OCI-LY1 (cell line): Measurements from ENCODE around the gene PCLO.

Source experiments
- H2AFZ ChIP-seq: fragments of 200-600 bp; sonication (generic), shearing (Covaris generic); 2 replicates; pipeline ENCODE4 v1.6.0; 2014; ENCODE audit warnings: antibody characterized with exemption, mild to moderate bottlenecking, low read length
- H3F3A ChIP-seq: fragments of 200-600 bp; sonication (generic), shearing (Covaris generic); 2 replicates; pipeline ENCODE4 v1.6.0; 2014; ENCODE audit warnings: mild to moderate bottlenecking, antibody characterized with exemption, low read length, moderate library complexity; ENCODE audit not compliant: insufficient read depth
- H3K27ac ChIP-seq: fragments of 200-600 bp; sonication (generic); 2 replicates; pipeline ENCODE4 v1.5.1; 2014; ENCODE audit warnings: low read length, mixed run types, mild to moderate bottlenecking, low read depth; ENCODE audit not compliant: poor library complexity, severe bottlenecking
- H3K27me3 ChIP-seq: fragments of 200-600 bp; sonication (generic); 2 replicates; pipeline ENCODE4 v1.6.0; 2014; ENCODE audit warnings: antibody characterized with exemption, mild to moderate bottlenecking, low read length, moderate library complexity; ENCODE audit not compliant: insufficient read depth
- H3K36me3 ChIP-seq: fragments of 200-600 bp; sonication (generic); 2 replicates; pipeline ENCODE4 v1.6.1; 2014; ENCODE audit warnings: mild to moderate bottlenecking, antibody characterized with exemption, low read length, moderate library complexity, mixed read lengths; ENCODE audit not compliant: insufficient read depth
- H3K4me1 ChIP-seq: fragments of 200-600 bp; sonication (generic); 2 replicates; pipeline ENCODE4 v1.5.1; 2014; ENCODE audit warnings: mild to moderate bottlenecking, low read length, moderate library complexity; ENCODE audit not compliant: insufficient read depth, severe bottlenecking
- H3K4me2 ChIP-seq: fragments of 200-600 bp; sonication (generic), shearing (Covaris generic); 2 replicates; pipeline ENCODE4 v1.6.1; 2014; ENCODE audit warnings: low read length
- H3K4me3 ChIP-seq: fragments of 200-600 bp; sonication (generic); 2 replicates; pipeline ENCODE4 v1.5.1; 2014; ENCODE audit warnings: low read length, low read depth, mild to moderate bottlenecking, mixed read lengths; ENCODE audit not compliant: poor library complexity, severe bottlenecking
- H3K79me2 ChIP-seq: fragments of 200-600 bp; shearing (Covaris generic); 2 replicates; pipeline ENCODE4 v1.6.1; 2016; ENCODE audit warnings: mixed run types, low read length, mixed read lengths; ENCODE audit not compliant: insufficient read depth
- H3K9ac ChIP-seq: fragments of 200-600 bp; sonication (generic), shearing (Covaris generic); 2 replicates; pipeline ENCODE4 v1.6.1; 2014; ENCODE audit warnings: mild to moderate bottlenecking, low read length, mixed read lengths
- H3K9me2 ChIP-seq: fragments of 200-600 bp; sonication (generic), shearing (Covaris generic); 2 replicates; pipeline ENCODE4 v1.6.1; 2014; ENCODE audit warnings: low read depth, mild to moderate bottlenecking, low read length, mixed read lengths
- H3K9me3 ChIP-seq: fragments of 200-600 bp; shearing (Covaris generic); 2 replicates; pipeline ENCODE4 v1.6.1; 2014; ENCODE audit warnings: low read length, mixed read lengths
- H4K20me1 ChIP-seq: fragments of 200-600 bp; sonication (generic), shearing (Covaris generic); 2 replicates; pipeline ENCODE4 v1.6.0; 2016; ENCODE audit warnings: mild to moderate bottlenecking, low read length; ENCODE audit not compliant: insufficient read depth
- CTCF ChIP-seq: fragments of 200-600 bp; sonication (generic), shearing (Covaris generic); IDR thresholded peaks from 2 replicates; pipeline ENCODE4 v1.5.1; 2017; ENCODE audit warnings: mild to moderate bottlenecking, antibody characterized with exemption, low read length, moderate library complexity, mixed read lengths
- EZH2 ChIP-seq: fragments of 200-600 bp; sonication (generic), shearing (Covaris generic); IDR thresholded peaks from 2 replicates; pipeline ENCODE4 v1.8.0; 2017; ENCODE audit warnings: borderline replicate concordance, mixed run types, mild to moderate bottlenecking, antibody characterized with exemption, low read length, moderate library complexity, mixed read lengths

PCLO gene

GRCh38 chr7:83105948-83106347 is 56.7 kb downstream of the PCLO start:
- no peaks in the 10 kb centered on the region for H4K20me1 ChIP-seq
- H3K79me2 ChIP-seq, result no peaks in the 10 kb centered on the region
- H3K36me3 ChIP-seq, result no peaks in the 10 kb centered on the region
- no peak overlapping the region for H3K4me2 ChIP-seq
- TF ChIP-seq CTCF (no peak), EZH2 (no peak)
- H3K9ac ChIP-seq, result no peak overlapping the region
- no peak overlapping the region for H2AFZ ChIP-seq
- no peaks in the 10 kb centered on the region for H3K4me1 ChIP-seq
- no peaks in the 10 kb centered on the region for H3F3A ChIP-seq
- no peaks in the 10 kb centered on the region for H3K9me3 ChIP-seq
- H3K27ac ChIP-seq, result no peak overlapping the region
- no peaks in the 10 kb centered on the region for H3K27me3 ChIP-seq
- H3K9me2 ChIP-seq, result no peaks in the 10 kb centered on the region
- H3K4me3 ChIP-seq, result no peak overlapping the region

GRCh38 chr7:83105063-83105462 is 57.6 kb downstream of the PCLO start:
- Histone ChIP-seq H3K4me3 (no peak overlapping the region), H3K36me3 (no peaks in the 10 kb centered on the region), H3K27me3 (no peaks in the 10 kb centered on the region), H3K27ac (no peak overlapping the region), H2AFZ (no peak overlapping the region), H3K9me3 (no peaks in the 10 kb centered on the region), H4K20me1 (no peaks in the 10 kb centered on the region), H3K9me2 (no peaks in the 10 kb centered on the region), H3K4me1 (no peaks in the 10 kb centered on the region), H3K4me2 (no peak overlapping the region), H3K79me2 (no peaks in the 10 kb centered on the region), H3K9ac (no peak overlapping the region), H3F3A (no peaks in the 10 kb centered on the region)
- TF ChIP-seq EZH2, result no peak
- TF ChIP-seq CTCF, result no peak

GRCh38 chr7:83101530-83101929 is 61.2 kb downstream of the PCLO start:
- no peak overlapping the region for H3K27ac ChIP-seq
- H3K4me2 ChIP-seq, result no peak overlapping the region
- no peaks in the 10 kb centered on the region for H3K36me3 ChIP-seq
- no peak overlapping the region for H3K9ac ChIP-seq
- H3K27me3 ChIP-seq, result no peaks in the 10 kb centered on the region
- no peaks in the 10 kb centered on the region for H3K9me3 ChIP-seq
- no peak overlapping the region for H3K4me3 ChIP-seq
- no peaks in the 10 kb centered on the region for H3K79me2 ChIP-seq
- 0 out of 2 replicates have a peak overlapping the region, but pooled peaks have one; percentile 34 for H2AFZ ChIP-seq
- H3F3A ChIP-seq, result peaks cover 3% of the 10 kb centered on the region; the same call in 1 of the 2 replicates
- TF ChIP-seq CTCF, result no peak
- TF ChIP-seq EZH2, result no peak
- no peaks in the 10 kb centered on the region for H3K9me2 ChIP-seq
- no peaks in the 10 kb centered on the region for H4K20me1 ChIP-seq
- no peaks in the 10 kb centered on the region for H3K4me1 ChIP-seq
